Trophoblast cell (in vitro differentiated cells and primary cell): Measurements from ENCODE around the gene TARBP1.

Experiments used
- DNase-seq, 2 donors: peaks; one replicate each; pipeline ENCODE4 v3.0.0-alpha.2; 2016
- H2AFZ ChIP-seq: 2 replicates; pipeline ENCODE4 v1.6.1; 2013; ENCODE audit warnings: low read length, moderate library complexity, mild to moderate bottlenecking; ENCODE audit not compliant: insufficient read depth, poor library complexity
- H2AK5ac ChIP-seq: 2 replicates; pipeline ENCODE4 v1.6.1; 2013; ENCODE audit warnings: mild to moderate bottlenecking, low read length
- H2BK120ac ChIP-seq: 2 replicates; pipeline ENCODE4 v1.6.1; 2013; ENCODE audit warnings: low read length, mild to moderate bottlenecking, moderate library complexity; ENCODE audit not compliant: insufficient read depth, poor library complexity
- H2BK12ac ChIP-seq: 2 replicates; pipeline ENCODE4 v1.6.1; 2013; ENCODE audit warnings: mild to moderate bottlenecking, low read length, moderate library complexity
- H2BK5ac ChIP-seq: 2 replicates; pipeline ENCODE4 v1.6.1; 2013; ENCODE audit warnings: low read length, low read depth, moderate library complexity, mild to moderate bottlenecking; ENCODE audit not compliant: poor library complexity
- H3K14ac ChIP-seq: 2 replicates; pipeline ENCODE4 v1.6.1; 2013; ENCODE audit warnings: mild to moderate bottlenecking, low read length
- H3K18ac ChIP-seq: 2 replicates; pipeline ENCODE4 v1.6.1; 2013; ENCODE audit warnings: mild to moderate bottlenecking, low read length
- H3K23ac ChIP-seq: 2 replicates; pipeline ENCODE4 v1.6.1; 2013; ENCODE audit warnings: low read length
- H3K27ac ChIP-seq: 2 replicates; pipeline ENCODE4 v1.5.1; 2013; ENCODE audit warnings: low read depth, mild to moderate bottlenecking, inconsistent platforms, low read length, moderate library complexity
- H3K27me3 ChIP-seq: 2 replicates; pipeline ENCODE4 v1.6.1; 2013; ENCODE audit warnings: inconsistent platforms, mild to moderate bottlenecking, low read length, moderate library complexity; ENCODE audit not compliant: insufficient read depth
- H3K36me3 ChIP-seq, 2 experiments: 1 replicate in 1 of 2; 2 replicates in 1 of 2; pipeline ENCODE4 v1.6.1; 2013; ENCODE audit warnings: low read length in 2 of 2, mild to moderate bottlenecking in 2 of 2, moderate library complexity in 1 of 2; ENCODE audit not compliant: insufficient read depth in 2 of 2, control insufficient read depth in 1 of 2
- H3K4ac ChIP-seq: 2 replicates; pipeline ENCODE4 v1.6.1; 2013; ENCODE audit warnings: low read depth, mild to moderate bottlenecking, low read length, moderate library complexity
- H3K4me1 ChIP-seq, 2 experiments: 1 replicate in 1 of 2; 2 replicates in 1 of 2; pipeline ENCODE4 v1.6.1; 2013; ENCODE audit warnings: low read length in 2 of 2, mild to moderate bottlenecking in 2 of 2, moderate library complexity in 1 of 2; ENCODE audit not compliant: insufficient read depth in 2 of 2, control insufficient read depth in 1 of 2
- H3K4me2 ChIP-seq: 2 replicates; pipeline ENCODE4 v1.6.1; 2013; ENCODE audit warnings: inconsistent platforms, mild to moderate bottlenecking, low read length, moderate library complexity
- H3K4me3 ChIP-seq: 2 replicates; pipeline ENCODE4 v1.5.1; 2013; ENCODE audit warnings: mild to moderate bottlenecking, low read depth, low read length, inconsistent platforms
- H3K79me1 ChIP-seq: one replicate; pipeline ENCODE4 v1.6.1; 2013; ENCODE audit warnings: low read length
- H3K79me2 ChIP-seq: 2 replicates; pipeline ENCODE4 v1.6.1; 2013; ENCODE audit warnings: low read length, mild to moderate bottlenecking; ENCODE audit not compliant: control insufficient read depth, insufficient read depth, poor library complexity
- H3K9ac ChIP-seq: 2 replicates; pipeline ENCODE4 v1.6.1; 2013; ENCODE audit warnings: mild to moderate bottlenecking, low read length
- H3K9me3 ChIP-seq: 2 replicates; pipeline ENCODE4 v1.6.1; 2013; ENCODE audit warnings: low read depth, mild to moderate bottlenecking, control low read depth, inconsistent platforms, low read length; ENCODE audit not compliant: insufficient read depth
- H4K12ac ChIP-seq: 2 replicates; pipeline ENCODE4 v1.6.1; 2013; ENCODE audit warnings: low read depth, mild to moderate bottlenecking, low read length, moderate library complexity
- H4K8ac ChIP-seq: 2 replicates; pipeline ENCODE4 v1.6.1; 2013; ENCODE audit warnings: low read depth, mild to moderate bottlenecking, low read length, moderate library complexity
- H4K91ac ChIP-seq: one replicate; pipeline ENCODE4 v1.6.1; 2013; ENCODE audit warnings: low read depth, mild to moderate bottlenecking, low read length, moderate library complexity
- WGBS: extraction: QIAGEN DNeasy Blood & Tissue Kit; methylation state at CpG from one replicate; pipeline ENCODE4 v1.1.7; 2013; ENCODE audit warnings: missing lambda C conversion rate; ENCODE audit not compliant: insufficient read length, insufficient coverage; ENCODE audit errors: extremely low coverage; 5-methylcytosine and 5-hydroxymethylcytosine counted together

TARBP1 gene

DNA sequence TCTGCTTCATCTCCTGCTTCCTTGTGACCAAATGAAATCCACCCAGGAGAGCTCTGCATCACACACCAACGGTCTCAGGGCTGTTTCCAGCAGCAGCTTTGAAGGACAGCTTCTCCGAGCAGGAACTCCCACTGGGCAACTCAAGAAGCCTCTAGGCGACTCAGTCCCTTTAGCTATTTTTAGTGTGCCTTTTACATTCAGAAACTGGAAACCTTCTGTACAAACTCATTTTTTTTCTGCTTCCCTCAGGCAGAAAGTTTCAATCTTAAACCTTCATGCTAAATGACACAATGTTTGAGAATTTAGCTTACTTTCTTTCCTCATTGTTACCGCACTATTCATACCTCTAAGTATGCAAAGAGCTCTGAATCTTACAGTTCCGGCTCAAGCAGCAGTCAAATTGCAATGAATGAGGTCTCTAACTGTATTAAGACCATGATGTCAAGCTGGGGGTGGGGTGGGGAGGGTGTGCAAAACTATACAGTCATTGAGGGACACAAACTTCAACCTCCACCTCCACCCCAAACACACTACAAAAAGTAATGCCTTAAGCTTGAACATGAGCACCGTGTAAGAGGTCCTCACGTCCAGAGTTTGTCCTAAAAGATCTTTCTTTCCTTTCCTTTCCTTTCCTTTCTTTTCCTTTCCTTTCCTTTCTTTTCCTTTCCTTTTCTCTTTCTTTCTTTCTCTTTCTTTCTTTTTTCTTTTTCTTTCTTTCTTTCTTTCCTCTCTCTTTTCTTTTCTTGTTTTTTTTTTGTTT lies 16.4 kb upstream of the TARBP1 start:
- H3K23ac ChIP-seq, result no peak overlapping the region
- H3K4ac ChIP-seq, result no peak overlapping the region
- no peak overlapping the region for H3K14ac ChIP-seq
- H4K12ac ChIP-seq, result no peak overlapping the region
- H3K4me3 ChIP-seq, result no peak overlapping the region
- H3K27ac ChIP-seq, result peak overlapping the region; percentile 74
- peaks cover 1% of the 10 kb centered on the region for H3K79me2 ChIP-seq
- peak overlapping the region; percentile 79 for H4K91ac ChIP-seq
- no peak overlapping the region for H2AK5ac ChIP-seq
- H2BK5ac ChIP-seq, result no peak overlapping the region
- peak; percentile 80 to 98 for DNase-seq
- no peaks in the 10 kb centered on the region for H3K36me3 ChIP-seq
- no peak overlapping the region for H3K9ac ChIP-seq
- H2AFZ ChIP-seq, result no peak overlapping the region
- no peak overlapping the region for H2BK12ac ChIP-seq
- no CpG with 5 or more reads among the region's 7 CpGs for WGBS
- H3K4me2 ChIP-seq, result peak overlapping the region; percentile 41
- peaks cover 15% of the 10 kb centered on the region for H3K79me1 ChIP-seq
- no peak overlapping the region for H4K8ac ChIP-seq
- no peaks in the 10 kb centered on the region for H3K27me3 ChIP-seq
- H3K4me1 ChIP-seq, result peaks cover 8 to 12% of the 10 kb centered on the region in 2 experiments
- H3K9me3 ChIP-seq, result no peaks in the 10 kb centered on the region
- no peak overlapping the region for H2BK120ac ChIP-seq
- no peak overlapping the region for H3K18ac ChIP-seq

DNA sequence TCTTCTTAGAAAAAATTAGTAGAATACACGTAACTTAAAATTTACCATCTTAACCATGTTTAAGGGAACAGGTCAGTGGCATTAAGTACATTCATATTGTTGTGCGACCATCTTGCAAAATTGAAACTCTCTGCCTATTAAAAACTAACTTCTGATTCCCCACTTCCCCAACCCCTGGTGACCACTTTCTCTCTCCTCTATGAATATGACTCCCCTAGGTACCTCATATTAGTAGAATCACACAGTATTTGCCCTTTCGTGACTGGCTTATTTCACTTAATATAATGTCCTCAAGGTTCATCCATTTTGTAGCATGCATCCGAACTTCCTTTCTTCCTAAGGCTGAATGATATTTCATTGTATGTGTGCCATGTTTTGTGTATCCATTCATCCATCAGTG lies 15.1 kb upstream of the TARBP1 start:
- no peak for DNase-seq
- H3K27ac ChIP-seq, result no peak overlapping the region
- no peaks in the 10 kb centered on the region for H3K27me3 ChIP-seq
- no peak overlapping the region for H3K4me2 ChIP-seq
- no CpG with 5 or more reads among the region's 4 CpGs for WGBS
- H2AFZ ChIP-seq, result no peak overlapping the region
- no peak overlapping the region for H2AK5ac ChIP-seq
- H3K4me3 ChIP-seq, result no peak overlapping the region
- no peak overlapping the region for H3K23ac ChIP-seq
- H3K79me1 ChIP-seq, result peaks cover 8% of the 10 kb centered on the region
- no peak overlapping the region for H4K91ac ChIP-seq
- no peak overlapping the region for H3K9ac ChIP-seq
- no peak overlapping the region for H3K18ac ChIP-seq
- H3K79me2 ChIP-seq, result no peaks in the 10 kb centered on the region
- H4K12ac ChIP-seq, result no peak overlapping the region
- peaks cover 5 to 12% of the 10 kb centered on the region in 2 experiments for H3K4me1 ChIP-seq
- H3K9me3 ChIP-seq, result no peaks in the 10 kb centered on the region
- no peak overlapping the region for H2BK12ac ChIP-seq
- H4K8ac ChIP-seq, result no peak overlapping the region
- H3K14ac ChIP-seq, result no peak overlapping the region
- H3K4ac ChIP-seq, result no peak overlapping the region
- H3K36me3 ChIP-seq, result no peaks in the 10 kb centered on the region
- H2BK120ac ChIP-seq, result no peak overlapping the region
- no peak overlapping the region for H2BK5ac ChIP-seq

DNA sequence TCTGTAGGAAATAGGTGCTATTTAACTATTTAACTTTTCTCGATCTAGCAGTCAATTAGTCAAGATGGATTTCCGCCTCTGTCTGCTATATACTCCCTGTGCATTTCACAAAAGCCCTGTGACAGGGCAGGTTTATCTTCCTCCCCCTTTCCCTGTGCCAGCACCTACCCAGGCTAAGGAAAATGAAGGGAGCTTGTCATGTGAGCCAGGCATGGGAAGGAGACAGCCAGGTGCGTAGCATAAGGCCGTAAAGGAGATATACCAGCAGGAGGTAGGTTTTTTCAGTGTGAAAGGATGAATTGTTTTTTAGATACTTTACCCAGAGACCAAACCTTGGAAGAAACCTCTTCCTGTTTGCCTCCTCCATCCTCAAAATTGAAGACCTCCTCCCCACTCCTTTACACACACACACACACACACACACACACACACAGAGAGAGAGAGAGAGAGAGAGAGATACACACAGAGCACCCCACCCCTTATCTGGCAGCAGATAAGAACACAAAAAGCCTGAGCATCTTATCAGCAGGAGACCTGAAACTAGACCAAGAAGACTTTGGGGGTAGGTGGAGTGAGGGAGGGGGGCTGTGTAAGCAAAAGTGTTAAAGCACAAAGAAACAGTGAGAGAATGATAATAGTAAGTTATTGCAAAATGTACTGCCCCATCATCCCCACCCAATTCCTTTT lies 12.0 kb upstream of the TARBP1 start:
- Histone ChIP-seq H3K27ac (no peak overlapping the region), H2BK120ac (no peak overlapping the region), H3K27me3 (no peaks in the 10 kb centered on the region), H3K14ac (no peak overlapping the region), H3K9ac (no peak overlapping the region), H2BK5ac (no peak overlapping the region), H3K18ac (no peak overlapping the region), H3K9me3 (no peaks in the 10 kb centered on the region), H3K23ac (no peak overlapping the region), H4K8ac (no peak overlapping the region), H3K4me1 (peaks cover 7 to 12% of the 10 kb centered on the region in 2 experiments), H2AK5ac (peak overlapping the region; percentile 88), H3K79me2 (no peaks in the 10 kb centered on the region), H3K4me3 (no peak overlapping the region), H4K91ac (peak overlapping the region; percentile 59), H3K4ac (no peak overlapping the region), H3K79me1 (peaks cover 8% of the 10 kb centered on the region), H2AFZ (no peak overlapping the region), H4K12ac (no peak overlapping the region), H3K4me2 (no peak overlapping the region), H2BK12ac (peak overlapping the region; percentile 61), H3K36me3 (no peaks in the 10 kb centered on the region)
- no peak for DNase-seq
- no CpG with 5 or more reads among the region's 4 CpGs for WGBS

DNA sequence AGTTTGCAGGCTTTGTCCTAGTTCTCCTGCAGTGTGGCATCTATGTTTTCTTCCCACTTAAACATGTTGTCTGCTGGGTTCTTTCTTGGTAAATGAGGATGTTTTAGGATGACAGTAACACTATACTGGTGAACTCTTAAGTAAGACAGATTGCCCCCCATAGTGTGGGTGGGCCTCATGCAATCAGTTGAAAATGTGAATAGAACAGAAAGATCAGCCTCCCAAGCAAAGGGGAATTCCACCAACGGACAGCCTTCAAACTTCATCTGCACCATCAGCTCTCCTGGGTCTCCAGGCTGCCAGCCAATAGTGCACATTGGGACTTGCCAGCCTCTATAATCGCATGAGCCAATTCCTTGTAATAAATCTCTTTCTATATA lies 10.7 kb upstream of the TARBP1 start:
- Histone ChIP-seq H3K79me1 (peaks cover 3% of the 10 kb centered on the region), H2BK120ac (no peak overlapping the region), H3K18ac (no peak overlapping the region), H3K27me3 (no peaks in the 10 kb centered on the region), H3K14ac (no peak overlapping the region), H2BK5ac (no peak overlapping the region), H3K4me3 (no peak overlapping the region), H4K12ac (no peak overlapping the region), H2AK5ac (no peak overlapping the region), H2BK12ac (no peak overlapping the region), H3K4me2 (no peak overlapping the region), H3K9ac (no peak overlapping the region), H4K8ac (no peak overlapping the region), H3K23ac (no peak overlapping the region), H3K4me1 (peaks cover 5 to 6% of the 10 kb centered on the region in 2 experiments), H3K36me3 (no peaks in the 10 kb centered on the region), H3K79me2 (no peaks in the 10 kb centered on the region), H4K91ac (no peak overlapping the region), H3K27ac (no peak overlapping the region), H3K4ac (no peak overlapping the region), H3K9me3 (no peaks in the 10 kb centered on the region), H2AFZ (no peak overlapping the region)
- no CpG with 5 or more reads among the region's 2 CpGs for WGBS
- no peak for DNase-seq
